SH-SY5Y (cell line): ENCODE results near the gene OSBPL3.

Source experiments
- GATA2 ChIP-seq: IDR thresholded peaks from 2 replicates; pipeline ENCODE4 v1.6.1; 2011; ENCODE audit warnings: mild to moderate bottlenecking, low read depth, low read length
- GATA3 ChIP-seq: IDR thresholded peaks from 2 replicates; pipeline ENCODE4 v1.6.1; 2011; ENCODE audit warnings: low read depth, mild to moderate bottlenecking, low read length, moderate library complexity

DNA sequence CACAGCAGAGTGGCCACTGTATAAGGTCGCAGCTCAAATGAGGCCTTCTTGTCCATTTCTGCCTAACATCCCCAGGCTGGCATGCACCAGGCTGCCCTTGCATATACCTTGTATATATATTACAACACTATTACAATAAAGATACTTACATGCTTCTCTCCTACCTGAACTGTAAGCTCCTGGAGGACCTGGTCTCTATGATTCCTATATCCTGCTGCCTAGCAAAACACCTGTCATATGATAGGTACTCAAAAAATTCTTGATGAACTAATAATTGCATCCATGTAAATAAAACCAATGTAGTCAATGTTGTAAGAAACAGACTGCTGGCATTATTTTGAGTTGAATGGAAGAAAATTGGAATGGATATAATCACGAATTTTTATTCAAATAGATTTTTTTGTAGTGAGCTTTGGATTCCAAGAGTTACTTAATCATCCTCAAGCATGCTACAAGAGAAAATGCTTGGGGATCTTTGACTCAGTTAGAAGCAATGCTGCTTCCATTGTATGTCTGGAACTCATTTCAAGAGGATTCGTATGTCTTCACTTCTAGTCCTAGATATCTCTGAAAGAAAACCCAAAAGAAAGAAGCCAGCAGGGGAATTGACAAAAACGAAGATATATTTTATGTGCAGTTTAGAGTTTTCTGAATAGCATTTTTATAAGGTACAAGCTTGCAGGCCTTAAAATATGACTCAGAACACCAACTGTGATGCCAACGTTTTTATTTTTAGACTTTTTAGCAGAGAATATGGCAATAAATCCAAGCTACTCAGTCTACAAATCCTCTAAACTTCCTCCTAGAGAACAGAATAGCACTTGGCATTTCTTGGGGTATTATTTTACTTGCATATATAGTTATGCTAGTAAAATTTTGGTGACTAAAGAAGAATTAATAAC, 53.1 kb downstream of the OSBPL3 start:
- TF ChIP-seq GATA3 = no peak
- TF ChIP-seq GATA2 = no peak
